HG03108 (cell line): ENCODE results near the gene CLIC3.

ENCODE experiments used
- ATAC-seq: cut with Tn5 transposase; IDR thresholded peaks from one replicate; pipeline ENCODE4 v1.9.1; 2021; ENCODE audit warnings: moderate library complexity; ENCODE audit not compliant: unreplicated experiment

CLIC3 gene

GRCh38 chr9:136983167-136983566 lies 13.2 kb downstream of the CLIC3 start:
- no peak for ATAC-seq

GRCh38 chr9:136982232-136983051 lies 13.9 kb downstream of the CLIC3 start, which contains the start of gene LCNL1:
Gene LCNL1 (plus strand): TSS chr9:136982993. CDS start chr9:136983587, 594 bp downstream.
- ATAC-seq = no peak

- no peak for ATAC-seq
These were observed 14.7 kb downstream of the CLIC3 start for GRCh38 chr9:136981588-136982231.

GRCh38 chr9:136980669-136981478 lies 15.5 kb downstream of the CLIC3 start:
- ATAC-seq = no peak

- ATAC-seq = no peak
These were observed 16.4 kb downstream of the CLIC3 start for GRCh38 chr9:136979769-136980587.

- ATAC-seq = no peak
These were observed 17.4 kb downstream of the CLIC3 start for GRCh38 chr9:136978865-136979544.

GRCh38 chr9:136978073-136978864 lies 18.1 kb downstream of the CLIC3 start:
- ATAC-seq = no peak

GRCh38 chr9:136977649-136978072 lies 18.7 kb downstream of the CLIC3 start:
- ATAC-seq = no peak

DNA sequence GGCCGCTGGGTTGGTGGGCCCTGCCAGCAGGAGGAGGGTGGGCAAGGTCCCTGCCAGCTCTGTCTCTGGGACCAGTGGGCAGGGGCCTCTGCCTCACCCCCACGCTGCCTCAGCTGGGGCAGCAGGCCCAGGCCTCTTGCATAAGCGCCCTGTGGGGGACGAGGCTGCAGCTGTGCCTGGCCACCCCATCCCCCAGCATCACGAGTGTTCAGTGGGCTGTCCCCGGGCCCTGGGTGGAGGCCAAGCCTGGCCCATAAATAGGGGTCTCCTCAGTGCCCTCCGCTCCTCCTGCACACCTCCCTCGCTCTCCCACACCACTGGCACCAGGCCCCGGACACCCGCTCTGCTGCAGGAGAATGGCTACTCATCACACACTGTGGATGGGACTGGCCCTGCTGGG lies 19.1 kb downstream of the CLIC3 start, which contains the start of gene PTGDS:
Gene PTGDS (plus strand): TSS at position 282 of the 400 bp plus-strand sequence. CDS start 75 bp downstream, at position 357.
- ATAC-seq = no peak

- ATAC-seq = no peak
These were observed 20.7 kb downstream of the CLIC3 start for GRCh38 chr9:136975644-136976043.

DNA sequence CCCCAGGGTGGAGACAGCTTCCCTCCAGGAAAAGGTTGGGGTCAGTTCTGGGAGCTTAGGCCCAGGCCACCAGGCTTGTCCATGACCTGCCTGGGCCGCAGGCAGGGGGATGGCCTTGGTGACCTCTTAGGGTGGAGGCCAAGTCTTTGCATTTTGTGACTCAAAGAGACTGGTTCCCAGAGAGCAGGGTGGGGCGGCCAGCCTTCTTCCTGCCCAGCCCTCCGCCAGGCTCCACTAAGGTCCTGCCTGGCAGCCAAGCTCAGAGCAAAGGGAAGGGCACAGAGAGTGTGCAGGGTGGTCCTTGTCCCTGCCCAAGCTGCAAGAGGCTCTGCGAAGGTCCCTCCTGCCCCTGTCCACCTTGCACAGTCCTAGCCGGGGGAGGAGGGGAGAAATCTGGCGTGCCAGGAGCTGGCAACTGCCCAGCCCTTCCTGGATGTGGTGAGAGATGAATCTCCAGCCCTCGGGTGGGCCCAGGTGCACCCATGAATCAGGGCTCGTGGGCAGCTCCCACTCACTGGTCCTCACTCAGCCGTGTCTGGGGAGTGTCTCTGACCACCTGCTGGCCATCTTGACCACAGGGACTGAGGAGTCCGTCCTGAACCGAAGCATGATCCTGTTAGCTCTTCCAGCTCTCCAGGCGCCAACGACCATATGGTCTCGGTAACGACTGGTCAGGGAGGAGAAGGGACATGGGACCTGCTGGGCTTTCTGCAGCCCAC lies 21.4 kb downstream of the CLIC3 start:
- ATAC-seq = no peak

GRCh38 chr9:136973618-136974617 lies 22.4 kb downstream of the CLIC3 start:
- no peak for ATAC-seq

DNA sequence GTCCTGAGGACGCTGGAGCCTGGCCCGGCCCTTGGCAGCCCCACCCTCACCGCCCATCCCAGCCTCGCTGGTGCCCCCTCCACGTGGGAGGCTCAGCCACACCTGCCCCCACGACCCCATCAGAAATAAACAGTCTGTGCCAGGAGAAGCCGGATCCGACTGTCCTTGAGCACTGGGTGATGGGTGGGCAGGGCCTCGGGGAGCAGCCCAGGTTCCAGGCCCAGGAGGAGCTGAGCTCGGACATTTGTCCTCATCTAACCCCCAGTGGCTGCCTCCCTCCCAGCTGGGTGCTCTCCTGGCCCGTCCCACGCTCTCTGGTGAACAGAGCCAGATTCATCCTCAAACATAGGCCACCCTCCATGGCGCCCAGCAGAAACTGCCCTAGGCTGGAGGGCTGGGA lies 23.6 kb downstream of the CLIC3 start:
- no peak for ATAC-seq

- ATAC-seq = no peak
These were observed 24.0 kb downstream of the CLIC3 start for GRCh38 chr9:136972335-136972734.

- ATAC-seq = no peak
These were observed 24.6 kb downstream of the CLIC3 start for GRCh38 chr9:136971746-136972145.

DNA sequence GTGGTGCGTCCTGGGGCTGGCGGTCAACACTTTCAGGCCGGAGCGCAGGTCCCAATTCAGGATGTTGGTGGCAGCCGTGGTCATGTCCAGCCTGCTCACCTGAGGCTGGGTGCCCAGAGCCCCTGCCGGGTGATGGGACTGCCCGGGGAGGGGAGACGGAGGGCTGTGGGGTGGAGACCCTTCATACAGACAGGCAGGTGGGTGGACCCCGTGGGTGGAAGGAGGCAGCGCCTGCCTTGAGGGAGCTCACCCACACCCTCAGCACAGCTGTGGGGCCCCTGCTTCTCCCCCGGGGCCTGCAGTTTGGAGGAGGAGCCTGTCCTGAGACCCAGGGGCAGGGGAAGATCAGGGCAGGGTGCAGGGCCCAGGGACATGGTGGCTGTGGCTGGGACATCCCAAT lies 26.0 kb downstream of the CLIC3 start:
- no peak for ATAC-seq

DNA sequence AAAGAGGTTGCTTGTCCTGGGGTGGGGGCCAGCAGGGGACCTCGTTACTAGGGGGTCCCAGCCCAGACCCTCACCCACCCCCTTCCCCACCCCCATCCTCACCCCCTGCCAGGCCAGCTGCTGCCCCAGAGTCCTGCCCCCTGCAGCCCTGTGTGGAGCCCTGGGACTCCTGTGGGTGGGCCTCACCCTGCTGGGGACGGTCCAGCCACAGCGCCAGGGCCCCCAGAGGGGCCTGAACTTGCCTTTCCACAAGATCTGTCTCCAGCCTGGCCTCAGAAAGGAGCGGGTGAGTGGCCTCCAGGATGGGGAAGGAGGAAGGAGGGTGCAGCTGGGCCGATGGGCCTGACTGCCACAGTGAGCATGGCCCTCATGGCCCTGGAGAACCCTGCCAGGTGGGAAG lies 26.6 kb downstream of the CLIC3 start:
- no peak for ATAC-seq
